A549 treated with dexamethasone at 1 μM for 4 hours (cell line): ENCODE results near the gene SCTR. TPM values are rescaled to one million over a fixed set of nuclear protein-coding genes. Genes with fewer than 3 reads are reported as not detected.

Experiments used
- total RNA-seq: library from RNA; stranded (reverse); fragments of 200-300 nt; extraction: Qiagen RNA extraction; gene quantifications from 5 replicates; pipeline ENCODE4 v1.2.3, GENCODE V29; 2022

Gene SCTR
- total RNA-seq = 0.15 to 0.18 TPM in 2 of 5 replicates, not detected in the others

DNA sequence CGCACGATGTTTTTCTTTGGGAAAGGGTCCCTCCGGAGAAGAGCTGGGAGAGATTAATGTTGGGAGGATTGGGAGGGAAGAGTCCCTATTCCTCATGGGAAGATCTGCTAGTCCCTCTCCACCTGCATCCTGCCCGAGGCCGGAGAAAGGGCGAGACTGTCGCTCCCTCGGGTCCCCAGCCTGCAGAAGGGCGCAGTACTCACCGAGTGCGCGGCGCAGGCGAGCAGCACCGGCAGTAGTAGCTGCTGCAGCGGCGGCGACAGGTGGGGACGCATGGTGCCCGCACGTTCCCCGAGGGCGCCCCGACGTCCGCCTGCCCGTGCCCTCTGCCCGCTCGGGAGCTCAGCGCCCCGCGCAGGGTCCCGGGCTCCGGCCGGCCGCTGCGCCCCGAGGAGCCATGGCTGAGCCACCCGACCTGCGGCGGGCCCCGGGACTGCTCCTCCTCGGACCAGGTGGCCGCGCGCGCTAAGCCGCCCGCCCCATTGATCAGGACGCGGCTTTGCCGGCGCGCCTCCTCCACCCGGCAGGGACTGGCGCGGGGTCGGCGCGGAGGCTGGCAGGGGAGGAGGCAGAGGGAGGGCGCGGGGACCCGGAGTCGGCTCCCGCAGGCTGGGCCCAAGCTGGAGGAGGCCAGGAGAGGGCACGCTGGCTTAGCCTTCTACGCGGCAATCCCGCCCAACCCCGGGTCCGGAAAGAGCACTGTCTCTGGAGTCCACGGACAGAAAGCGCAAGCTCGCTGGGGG lies at the start of gene SCTR:
TSS of gene SCTR (minus strand) at position 532 of the 743 bp plus-strand sequence. CDS start at position 275, 257 bp downstream.

GRCh38 chr2:119544075-119544938 lies 20.0 kb upstream of the SCTR start, which contains the start of gene CFAP221:
CFAP221 (plus strand) TSS chr2:119544449; CDS start chr2:119546132, 1,683 bp downstream.

DNA sequence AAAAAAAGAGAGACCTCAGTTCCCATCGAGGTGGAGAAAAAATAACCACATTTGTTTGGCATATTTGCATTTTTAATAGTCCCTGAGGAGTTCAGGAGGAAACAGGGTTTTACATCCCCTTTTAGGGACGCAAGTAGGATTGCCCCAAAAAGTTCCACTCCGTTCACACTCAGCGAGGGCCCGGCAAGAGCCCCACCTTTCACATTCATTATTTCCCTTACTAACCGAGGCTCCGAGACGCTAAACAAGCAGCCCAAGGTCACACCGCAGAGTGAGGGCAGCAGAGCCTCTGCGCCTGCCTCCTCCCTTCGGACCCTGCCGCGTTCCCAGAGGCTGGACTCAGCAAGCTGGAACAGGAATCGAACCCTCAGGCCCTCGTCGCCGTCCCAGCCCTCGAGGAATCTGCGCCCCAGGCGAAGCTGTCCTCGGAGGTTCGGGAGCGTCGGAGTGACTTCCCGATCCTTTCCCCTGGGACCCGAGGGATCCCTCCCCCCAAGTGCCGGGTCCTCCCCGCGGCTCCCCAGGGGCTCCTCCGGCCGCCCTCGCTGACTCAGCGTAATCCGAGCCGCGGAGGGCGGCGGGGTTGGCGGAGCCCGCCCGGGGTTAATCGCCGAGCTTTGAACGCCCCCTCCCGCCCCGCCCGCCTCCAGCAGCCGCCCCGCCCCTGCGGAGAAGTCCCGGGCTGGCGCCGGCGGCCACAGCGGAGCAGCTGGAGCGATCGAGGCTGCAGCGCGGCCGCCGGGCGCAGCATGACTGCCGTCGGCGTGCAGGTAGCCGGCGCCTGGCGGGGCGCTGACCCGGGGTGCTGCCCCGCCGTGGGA lies 92.9 kb downstream of the SCTR start, which contains the start of gene TMEM37:
TSS of gene TMEM37 (plus strand) at position 700 of the 821 bp plus-strand sequence. CDS start at position 750, 50 bp downstream.

Other genes with a start within 250 kb of the SCTR start
- gene C2orf76, start 157.6 kb downstream of the SCTR start, total RNA-seq = 10.2 to 15.4 TPM (median 11.0 TPM) in 5 replicates
- gene DBI, start 157.5 kb downstream of the SCTR start, total RNA-seq = 397 to 534 TPM (median 405 TPM) in 5 replicates
- gene TMEM37, start 92.6 kb downstream of the SCTR start, total RNA-seq = 1.3 to 2.7 TPM (median 2.5 TPM) in 5 replicates
- gene CFAP221, start 20.0 kb upstream of the SCTR start, total RNA-seq = 0.16 to 0.47 TPM (median 0.33 TPM) in 5 replicates
- gene TMEM177, start 154.7 kb upstream of the SCTR start, total RNA-seq = 20.2 to 23.0 TPM (median 22.5 TPM) in 5 replicates
- 14.1 to 19.0 TPM (median 17.2 TPM) in 5 replicates for gene PTPN4, start 235.4 kb upstream of the SCTR start, total RNA-seq